ENCODE results near the gene ARHGAP27. TPM values are rescaled to one million over a fixed set of nuclear protein-coding genes. Genes with fewer than 3 reads are reported as not detected.

Gene ARHGAP27
- total and polyA plus RNA-seq, 2 experiments from 2014 or later = 0.59 to 3.4 TPM

DNA sequence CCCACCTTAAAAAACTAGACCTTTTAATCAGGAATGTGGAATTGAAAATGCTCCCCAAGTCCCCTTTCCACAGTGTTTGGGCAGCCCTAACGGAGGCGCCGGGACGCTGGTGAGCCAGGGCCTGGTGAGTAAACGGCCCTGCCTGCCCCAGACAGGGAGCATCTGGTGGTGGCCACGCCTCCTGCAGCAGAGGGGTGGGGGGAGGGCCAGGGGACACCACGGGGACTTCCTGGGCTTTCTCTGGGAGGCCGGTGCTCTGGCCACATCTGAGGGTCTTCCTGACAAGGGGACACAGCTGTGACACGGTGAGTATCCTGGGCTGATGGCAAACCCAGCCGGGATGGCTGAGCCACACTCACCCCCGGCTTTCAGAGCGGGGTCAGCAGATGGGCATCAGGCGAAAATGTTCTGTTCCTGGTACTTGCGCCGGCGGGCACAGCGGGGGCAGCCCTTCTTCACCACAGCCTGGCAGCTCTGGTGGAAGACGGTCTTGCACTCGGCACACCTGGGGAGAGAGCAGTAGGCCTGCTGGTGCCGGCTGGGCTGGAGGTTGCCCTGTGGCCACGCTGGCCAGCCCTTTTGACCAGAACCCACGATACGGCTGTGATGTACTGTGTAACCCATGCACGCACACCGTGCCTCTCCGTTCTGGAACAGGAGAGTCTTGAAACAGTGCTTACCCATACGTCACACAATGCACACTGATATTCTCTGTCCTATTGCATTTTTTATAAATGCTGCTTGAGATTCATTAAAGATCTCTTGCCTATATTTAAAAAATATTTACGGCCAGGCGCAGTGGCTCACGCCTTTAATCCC, 5.0 kb upstream of the ARHGAP27 start:
- in situ Hi-C loops (cut with MboI) = no loop called here
- no peak overlapping the region for H2AFZ ChIP-seq
- no peak for DNase-seq
- no peaks in the 10 kb centered on the region for H3F3A ChIP-seq (ENCODE audit: insufficient read depth)
- H3K4me3 ChIP-seq = no peak overlapping the region
- no peak overlapping the region for H3K27ac ChIP-seq
- no peak for TF ChIP-seq EZH2phosphoT487 (IDR thresholded peaks at IDR 0.05; ENCODE audit: insufficient read depth, low read depth)
- TF ChIP-seq EZH2 (IDR thresholded peaks at IDR 0.05; ENCODE audit: insufficient read depth, poor library complexity, severe bottlenecking) = no peak
- no peaks in the 10 kb centered on the region for H3K79me2 ChIP-seq (ENCODE audit: insufficient read depth)
- H3K27me3 ChIP-seq (replicated peaks; ENCODE audit: insufficient read depth) = no peaks in the 10 kb centered on the region
- no peaks in the 10 kb centered on the region for H3K9me2 ChIP-seq (ENCODE audit: insufficient read depth)
- H3K36me3 ChIP-seq (ENCODE audit: low read depth) = no peaks in the 10 kb centered on the region
- no peak overlapping the region for H3K4me2 ChIP-seq (ENCODE audit: unreplicated experiment)
- 87 to 90% methylated on average over 24 to 30 of the region's 30 CpGs for WGBS, 2 experiments (ENCODE audit: low coverage in 1 of 2, low lambda C conversion rate in 2 of 2, missing lambda C conversion rate in 2 of 2)
- no peaks in the 10 kb centered on the region for H3K9me3 ChIP-seq (ENCODE audit: low read depth)
- no peak overlapping the region for H3K9ac ChIP-seq
- no peaks in the 10 kb centered on the region for H4K20me1 ChIP-seq (ENCODE audit: insufficient read depth)
- no peaks in the 10 kb centered on the region for H3K4me1 ChIP-seq (ENCODE audit: insufficient read depth)

DNA sequence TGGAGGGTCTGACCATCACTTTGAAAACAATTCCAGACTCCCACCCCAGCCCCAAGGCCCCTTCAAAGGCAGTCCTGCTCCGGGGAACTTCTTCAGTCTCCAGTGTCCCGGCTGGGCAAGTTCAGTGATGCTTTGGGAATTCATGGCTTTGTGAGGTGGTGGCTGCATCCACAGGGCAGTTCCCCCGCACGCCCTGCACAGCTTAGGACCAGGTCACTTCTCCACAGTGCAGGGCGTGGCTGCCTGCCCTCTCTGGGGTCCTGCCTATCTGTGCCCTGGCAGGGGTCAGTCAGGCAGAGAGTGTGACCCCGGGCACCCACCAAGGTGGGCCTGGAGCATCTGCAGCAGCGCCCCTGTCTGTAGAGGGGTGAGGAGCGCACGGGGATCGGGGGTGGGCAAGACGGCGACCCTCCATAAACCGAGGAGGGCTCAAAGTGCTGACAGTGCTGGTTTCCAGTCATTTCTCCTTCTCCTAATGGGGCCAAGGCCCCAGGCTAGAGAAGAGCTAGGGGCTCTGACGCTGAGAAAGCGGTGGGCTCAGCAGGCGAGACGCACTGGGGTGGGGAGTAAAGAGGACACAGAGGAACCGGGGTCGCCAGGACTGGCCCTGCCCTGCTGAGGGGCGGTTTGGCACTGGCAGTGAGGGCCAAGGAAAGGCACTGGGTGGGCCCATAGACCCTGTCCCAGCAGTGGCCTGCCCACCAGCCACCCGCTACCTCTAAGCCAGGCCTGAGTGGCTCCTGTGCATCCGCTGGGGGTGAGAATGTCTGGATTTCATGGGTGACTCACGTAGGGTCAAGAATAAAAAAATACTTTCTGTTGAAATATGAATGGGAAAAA, 4.2 kb upstream of the ARHGAP27 start:
- no peak for DNase-seq
- H3K9ac ChIP-seq = no peak overlapping the region
- no peaks in the 10 kb centered on the region for H4K20me1 ChIP-seq (ENCODE audit: insufficient read depth)
- no peaks in the 10 kb centered on the region for H3K27me3 ChIP-seq (replicated peaks; ENCODE audit: insufficient read depth)
- no peak overlapping the region for H3K4me2 ChIP-seq (ENCODE audit: unreplicated experiment)
- H3F3A ChIP-seq (ENCODE audit: insufficient read depth) = no peaks in the 10 kb centered on the region
- no peaks in the 10 kb centered on the region for H3K9me2 ChIP-seq (ENCODE audit: insufficient read depth)
- TF ChIP-seq EZH2 (IDR thresholded peaks at IDR 0.05; ENCODE audit: insufficient read depth, poor library complexity, severe bottlenecking) = no peak
- TF ChIP-seq EZH2phosphoT487 (IDR thresholded peaks at IDR 0.05; ENCODE audit: insufficient read depth, low read depth) = no peak
- H3K79me2 ChIP-seq (ENCODE audit: insufficient read depth) = no peaks in the 10 kb centered on the region
- in situ Hi-C loops (cut with MboI) = no loop called here
- no peak overlapping the region for H3K27ac ChIP-seq
- H3K9me3 ChIP-seq (ENCODE audit: low read depth) = no peaks in the 10 kb centered on the region
- 93 to 95% methylated on average over 20 to 23 of the region's 23 CpGs for WGBS, 2 experiments (ENCODE audit: low coverage in 1 of 2, low lambda C conversion rate in 2 of 2, missing lambda C conversion rate in 2 of 2)
- H2AFZ ChIP-seq = no peak overlapping the region
- H3K4me3 ChIP-seq = no peak overlapping the region
- no peaks in the 10 kb centered on the region for H3K36me3 ChIP-seq (ENCODE audit: low read depth)
- H3K4me1 ChIP-seq (ENCODE audit: insufficient read depth) = no peaks in the 10 kb centered on the region

DNA sequence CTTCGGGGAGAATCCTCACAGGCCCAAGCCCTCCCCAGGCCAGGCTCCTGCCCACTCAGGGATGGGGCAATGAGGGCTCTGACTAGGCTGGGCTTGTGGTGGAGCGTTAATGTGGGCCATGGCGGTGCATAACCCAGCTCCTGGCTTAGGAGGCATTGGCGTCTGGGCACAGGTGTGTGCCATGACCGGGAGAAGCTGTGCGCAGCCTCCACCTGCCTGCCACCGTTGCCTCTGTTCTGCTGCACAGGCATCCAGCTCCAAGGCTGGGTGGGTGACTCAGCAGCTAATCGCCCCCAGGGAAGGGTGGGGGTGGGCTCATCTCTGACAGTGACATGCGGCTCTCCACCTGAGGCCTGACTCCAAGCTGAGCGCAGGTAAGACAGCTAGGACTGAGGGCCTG, 3.5 kb upstream of the ARHGAP27 start:
- Histone ChIP-seq H3F3A (ENCODE audit: insufficient read depth) (no peaks in the 10 kb centered on the region), H3K9me3 (ENCODE audit: low read depth) (no peaks in the 10 kb centered on the region), H3K9ac (no peak overlapping the region), H3K36me3 (ENCODE audit: low read depth) (no peaks in the 10 kb centered on the region), H2AFZ (no peak overlapping the region), H3K9me2 (ENCODE audit: insufficient read depth) (no peaks in the 10 kb centered on the region), H3K4me3 (no peak overlapping the region), H3K4me2 (ENCODE audit: unreplicated experiment) (no peak overlapping the region), H3K27me3 (replicated peaks; ENCODE audit: insufficient read depth) (peaks cover 1% of the 10 kb centered on the region; the same call in 1 of the 2 replicates), H3K27ac (no peak overlapping the region), H3K4me1 (ENCODE audit: insufficient read depth) (no peaks in the 10 kb centered on the region), H3K79me2 (ENCODE audit: insufficient read depth) (no peaks in the 10 kb centered on the region), H4K20me1 (ENCODE audit: insufficient read depth) (no peaks in the 10 kb centered on the region)
- in situ Hi-C loops (cut with MboI) = no loop called here
- DNase-seq = no peak
- no peak for TF ChIP-seq EZH2 (IDR thresholded peaks at IDR 0.05; ENCODE audit: insufficient read depth, poor library complexity, severe bottlenecking)
- no peak for TF ChIP-seq EZH2phosphoT487 (IDR thresholded peaks at IDR 0.05; ENCODE audit: insufficient read depth, low read depth)
- 81% methylated on average over 10 of the region's 10 CpGs for WGBS, 2 experiments (ENCODE audit: low coverage in 1 of 2, low lambda C conversion rate in 2 of 2, missing lambda C conversion rate in 2 of 2)

DNA sequence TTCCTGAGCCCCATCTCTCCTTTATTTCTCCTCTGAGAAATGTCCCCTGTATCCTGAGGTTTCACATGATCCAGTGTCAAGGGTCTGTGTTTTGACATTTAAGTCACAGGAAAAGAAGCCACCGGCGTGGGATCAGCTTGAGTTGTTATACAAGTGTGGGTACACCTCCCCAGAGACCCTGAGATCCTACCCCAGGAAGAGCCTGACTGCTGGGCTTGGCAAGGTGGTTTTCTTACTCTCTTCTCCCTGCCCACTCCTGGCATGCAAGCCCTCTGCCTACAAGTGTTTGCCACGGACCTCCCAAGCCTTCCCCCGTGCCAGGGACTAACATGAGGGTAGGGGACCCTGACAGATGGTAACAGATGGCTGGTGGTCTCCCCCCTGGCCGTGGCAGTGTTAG, 2.8 kb upstream of the ARHGAP27 start:
- H2AFZ ChIP-seq = no peak overlapping the region
- H3K79me2 ChIP-seq (ENCODE audit: insufficient read depth) = no peaks in the 10 kb centered on the region
- no peaks in the 10 kb centered on the region for H4K20me1 ChIP-seq (ENCODE audit: insufficient read depth)
- in situ Hi-C loops (cut with MboI) = no loop called here
- H3F3A ChIP-seq (ENCODE audit: insufficient read depth) = no peaks in the 10 kb centered on the region
- H3K9ac ChIP-seq = no peak overlapping the region
- no peaks in the 10 kb centered on the region for H3K4me1 ChIP-seq (ENCODE audit: insufficient read depth)
- H3K9me2 ChIP-seq (ENCODE audit: insufficient read depth) = no peaks in the 10 kb centered on the region
- no peak overlapping the region for H3K4me3 ChIP-seq
- H3K4me2 ChIP-seq (ENCODE audit: unreplicated experiment) = no peak overlapping the region
- 80 to 88% methylated on average over 5 of the region's 5 CpGs for WGBS, 2 experiments (ENCODE audit: low coverage in 1 of 2, low lambda C conversion rate in 2 of 2, missing lambda C conversion rate in 2 of 2)
- no peaks in the 10 kb centered on the region for H3K9me3 ChIP-seq (ENCODE audit: low read depth)
- peaks cover 8% of the 10 kb centered on the region for H3K27me3 ChIP-seq (replicated peaks; ENCODE audit: insufficient read depth)
- no peaks in the 10 kb centered on the region for H3K36me3 ChIP-seq (ENCODE audit: low read depth)
- DNase-seq = no peak
- TF ChIP-seq EZH2 (IDR thresholded peaks at IDR 0.05; ENCODE audit: insufficient read depth, poor library complexity, severe bottlenecking) (no peak), EZH2phosphoT487 (IDR thresholded peaks at IDR 0.05; ENCODE audit: insufficient read depth, low read depth) (no peak)
- H3K27ac ChIP-seq = no peak overlapping the region

Data from GM23248 (cell line).